Activated CD4-positive, alpha-beta T cell treated with anti-CD3 and anti-CD28 coated beads for 4 hours (primary cell): Measurements from ENCODE around the gene MTMR6.
"Not testable (repeated sequence)": the region's sequence is repeated elsewhere in the genome, so short reads cannot be mapped to it uniquely, and the experiment has no call there.

Experiments
- DNase-seq, 2 donors: peaks; one replicate each; pipeline ENCODE4 v3.0.0-alpha.2; 2020

MTMR6 gene

DNA sequence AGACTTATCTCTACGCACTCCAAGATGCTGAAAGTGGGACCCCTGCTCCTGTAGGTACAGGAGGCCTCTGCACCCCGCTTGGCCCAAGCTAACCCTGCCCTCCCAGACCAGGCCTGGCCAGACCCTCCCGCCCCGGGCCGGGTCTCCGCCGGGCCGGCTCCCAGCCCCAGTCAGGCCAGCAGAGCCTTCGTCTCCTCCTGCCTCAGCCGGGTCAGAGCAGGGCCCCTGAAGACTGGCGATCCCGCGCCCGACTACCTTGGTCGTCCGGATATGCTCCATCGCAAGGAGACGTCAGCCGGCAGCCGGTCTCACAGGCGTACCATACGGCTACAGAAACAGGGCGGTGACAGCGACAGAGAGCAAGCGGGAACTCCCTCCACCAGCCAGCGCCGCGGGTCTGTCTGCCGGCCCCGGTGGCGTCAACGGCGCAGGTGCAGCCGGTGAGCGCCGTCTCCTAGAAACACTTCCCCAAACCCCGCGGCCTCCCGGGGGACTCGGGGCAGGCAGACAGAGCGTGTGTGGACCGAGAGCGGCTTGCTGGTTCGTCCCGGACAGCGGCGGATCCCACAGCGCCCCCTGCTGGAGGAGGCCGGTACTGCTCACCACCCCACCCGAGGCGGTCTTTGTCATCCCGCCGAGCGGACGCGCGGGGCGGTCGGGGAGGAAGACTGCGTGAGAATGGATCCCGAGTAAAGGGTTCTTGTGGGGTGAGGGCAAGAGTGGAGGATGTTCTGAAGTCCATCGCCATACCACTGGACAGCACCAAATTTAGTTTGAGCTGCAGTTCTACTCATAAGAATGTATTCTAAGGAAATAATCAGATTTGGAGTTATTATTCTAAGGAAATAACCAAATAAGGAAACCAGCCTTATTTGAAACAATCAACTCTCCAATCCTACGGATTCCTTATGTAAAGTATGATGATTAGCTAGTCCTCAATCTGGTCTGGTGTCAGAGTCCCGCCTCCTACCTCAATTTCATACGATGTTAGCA is at the start of gene MTMR6:
MTMR6 (minus strand) TSS at position 520 of the 993 bp plus-strand sequence; CDS start at position 279, 241 bp downstream.
- peak; percentile 87 to 94 for DNase-seq

DNA sequence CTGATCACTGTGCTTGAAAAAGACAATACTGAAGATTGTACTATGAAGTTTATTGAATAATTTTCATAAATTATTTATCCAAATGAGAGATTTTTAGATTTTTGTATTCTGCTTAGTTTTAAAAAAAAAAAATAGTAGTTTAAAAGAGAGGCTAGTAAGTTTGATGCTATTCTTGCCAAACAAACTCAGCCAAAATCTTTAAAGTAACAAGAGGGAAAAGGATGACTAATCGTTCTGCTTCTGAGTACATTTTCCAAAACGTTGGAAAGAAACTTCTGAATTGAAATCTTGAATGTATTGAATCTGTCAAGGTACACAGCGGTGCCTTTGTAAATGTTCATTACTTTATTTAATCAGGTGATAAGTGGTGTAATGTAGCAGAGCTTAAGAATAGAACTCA is 48.6 kb upstream of the MTMR6 start:
- no peak for DNase-seq

DNA sequence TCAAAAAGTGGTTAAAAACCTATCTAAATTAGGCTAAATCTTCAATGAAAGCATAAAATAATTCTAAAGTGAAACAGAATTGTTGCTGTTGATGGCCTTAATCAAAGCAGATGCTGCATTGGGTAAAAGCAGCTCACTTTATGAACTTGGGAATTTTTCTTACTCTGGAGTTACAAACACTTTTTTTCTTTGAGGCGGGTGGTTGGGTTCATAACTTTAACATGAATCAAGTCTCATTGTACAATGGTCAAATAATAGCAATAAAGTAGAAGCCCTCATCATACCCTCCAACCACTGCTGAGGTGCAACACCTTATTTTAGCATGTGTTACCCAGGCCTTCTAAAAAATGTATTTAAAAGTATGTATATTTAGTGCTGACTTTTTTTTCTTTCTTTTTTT is 43.3 kb upstream of the MTMR6 start:
- no peak for DNase-seq

DNA sequence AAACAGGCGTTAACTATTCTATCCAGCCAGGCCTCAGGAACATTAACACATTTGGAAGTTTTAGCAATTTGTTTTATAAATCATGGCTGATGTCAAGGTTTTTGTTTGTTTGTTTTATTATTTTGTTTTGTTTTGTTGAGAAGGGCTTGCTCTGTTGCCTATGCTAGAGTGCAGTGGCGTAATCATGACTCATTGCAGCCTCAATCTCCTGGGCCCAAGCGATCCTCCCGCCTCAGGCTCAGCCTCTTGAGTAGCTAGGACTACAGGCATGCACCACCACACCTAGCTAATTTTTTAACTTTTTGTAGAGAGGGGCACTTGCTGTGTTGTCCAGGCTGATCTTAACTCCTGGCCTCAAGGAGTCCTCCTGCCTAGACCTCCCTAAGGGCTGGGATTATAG is 42.4 kb upstream of the MTMR6 start:
- no peak for DNase-seq

DNA sequence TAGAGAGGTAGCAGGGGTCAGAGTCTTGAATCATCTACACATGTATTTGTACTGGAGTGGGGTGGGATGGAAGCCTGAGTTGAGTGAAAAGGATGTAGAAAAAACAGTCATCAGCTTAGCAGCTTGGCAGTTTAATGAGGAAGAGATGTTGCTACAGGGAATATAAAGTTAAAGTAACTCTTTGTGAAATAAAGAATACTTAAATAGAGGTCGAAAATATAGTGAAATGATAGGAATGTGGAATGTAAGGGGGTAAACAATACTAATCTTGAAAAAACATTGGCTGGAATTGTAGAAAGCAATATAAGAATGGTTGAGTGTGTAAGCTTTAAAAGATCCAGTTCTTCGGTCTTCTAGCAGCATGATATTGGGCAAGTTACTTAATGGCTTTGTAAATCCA is 36.8 kb upstream of the MTMR6 start:
- no peak for DNase-seq

DNA sequence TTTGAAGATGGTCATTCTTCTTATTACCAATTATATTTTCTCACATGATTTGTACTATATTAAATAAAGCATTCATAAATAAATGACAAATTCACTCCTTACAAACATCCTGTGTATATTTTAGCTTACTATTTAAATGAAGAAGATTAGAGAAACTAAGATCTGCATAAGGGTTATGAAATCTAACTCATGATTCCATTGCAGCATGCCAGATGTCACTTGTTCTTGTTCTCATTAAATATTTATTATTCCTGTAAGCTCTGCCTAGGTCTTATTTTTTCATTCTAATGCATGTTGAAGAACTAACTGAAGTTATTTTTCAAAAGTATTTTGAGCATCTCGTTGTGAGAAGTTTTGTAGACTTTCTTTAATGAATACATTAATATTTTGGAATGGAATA is 32.5 kb upstream of the MTMR6 start:
- no peak for DNase-seq

DNA sequence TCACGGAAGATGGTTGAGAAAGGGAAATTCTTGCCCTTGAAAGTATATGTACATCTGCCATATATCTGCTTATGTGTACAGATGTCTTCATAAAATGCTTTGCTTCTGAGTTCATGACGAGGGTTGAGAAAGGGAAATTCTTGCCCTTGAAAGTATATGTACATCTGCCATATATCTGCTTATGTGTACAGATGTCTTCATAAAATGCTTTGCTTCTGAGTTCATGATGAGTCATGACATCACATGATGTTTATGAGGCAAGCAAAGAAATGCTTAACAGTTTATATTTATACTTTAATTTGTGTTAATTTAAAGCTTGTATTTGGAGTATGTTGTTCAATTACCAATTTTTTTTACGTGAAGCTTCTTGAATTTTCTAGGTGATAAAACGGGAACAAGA is 31.7 kb upstream of the MTMR6 start:
- DNase-seq, result not testable (repeated sequence)

DNA sequence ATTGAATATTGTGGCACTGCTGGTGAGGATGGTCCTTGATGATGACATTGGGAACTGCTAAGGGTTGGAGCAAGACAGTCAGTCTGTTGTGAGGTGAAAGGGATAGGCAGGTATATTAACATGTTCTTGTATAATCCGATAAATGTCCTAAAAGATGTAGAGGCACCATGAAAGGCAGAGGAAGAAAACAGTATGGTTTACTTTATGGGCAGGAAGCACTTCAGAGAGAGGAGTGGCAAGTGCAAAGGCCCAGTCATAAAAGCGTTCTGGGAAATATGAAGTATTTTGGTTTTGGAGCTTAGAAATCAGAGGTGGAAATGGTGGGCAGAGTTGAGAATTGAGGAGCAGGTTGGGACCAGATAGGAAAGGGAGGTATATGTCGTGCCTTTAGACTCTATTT is 23.6 kb upstream of the MTMR6 start:
- DNase-seq, result no peak

DNA sequence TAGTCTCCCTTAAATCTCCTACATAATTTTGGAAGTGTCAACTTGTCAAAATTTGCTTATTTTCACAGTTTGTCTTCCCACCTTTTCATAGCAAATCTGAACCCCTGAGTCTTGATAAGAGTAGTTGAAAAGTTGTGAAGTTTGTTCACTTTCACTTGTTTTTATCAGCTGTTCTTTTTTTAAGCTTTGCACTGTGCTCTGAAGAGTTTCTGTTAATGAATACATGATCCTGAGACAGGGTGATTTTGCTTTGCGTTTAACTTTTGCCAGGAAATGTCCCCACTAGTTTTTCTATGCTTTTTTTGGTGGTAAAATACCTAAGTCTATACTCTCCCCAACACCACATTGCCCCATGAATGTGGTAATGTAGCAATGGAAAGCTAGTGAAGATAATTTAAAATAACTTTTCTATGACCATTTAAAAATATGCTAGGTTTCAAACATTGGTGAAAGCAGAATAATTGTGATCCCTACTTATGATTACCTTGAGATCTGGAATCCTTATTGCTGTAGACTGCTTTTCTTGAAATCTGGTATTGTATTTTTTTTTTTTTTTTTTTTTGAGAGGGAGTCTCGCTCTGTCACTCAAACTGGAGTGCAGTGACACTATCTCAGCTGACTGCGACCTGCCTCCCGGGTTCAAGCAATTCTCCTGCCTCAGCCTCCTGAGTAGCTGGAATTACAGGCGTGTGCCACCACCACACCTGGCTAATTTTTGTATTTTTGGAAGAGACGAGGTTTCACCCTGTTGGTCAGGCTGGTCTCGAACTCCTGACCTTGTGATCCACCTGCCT is 19.6 kb upstream of the MTMR6 start:
- DNase-seq, result no peak

DNA sequence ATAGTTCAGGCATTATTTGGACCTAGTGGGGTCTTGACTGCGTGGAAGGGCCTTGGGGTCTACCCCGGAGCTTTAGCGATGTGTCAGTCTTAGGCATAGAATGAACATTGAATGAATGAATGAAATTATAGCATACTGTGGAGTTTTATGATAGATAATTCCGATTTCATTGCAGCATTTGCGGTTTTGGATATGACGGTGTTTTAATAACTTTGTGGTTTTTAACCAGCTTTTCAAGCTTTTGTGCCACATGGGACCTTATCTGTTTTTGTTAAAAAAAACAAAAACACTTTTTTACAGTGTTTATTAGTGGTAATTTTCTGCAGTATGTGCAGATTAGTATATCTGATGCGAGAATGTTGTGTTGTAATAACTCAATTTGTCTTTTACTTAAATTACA is 14.8 kb upstream of the MTMR6 start:
- DNase-seq, result no peak

DNA sequence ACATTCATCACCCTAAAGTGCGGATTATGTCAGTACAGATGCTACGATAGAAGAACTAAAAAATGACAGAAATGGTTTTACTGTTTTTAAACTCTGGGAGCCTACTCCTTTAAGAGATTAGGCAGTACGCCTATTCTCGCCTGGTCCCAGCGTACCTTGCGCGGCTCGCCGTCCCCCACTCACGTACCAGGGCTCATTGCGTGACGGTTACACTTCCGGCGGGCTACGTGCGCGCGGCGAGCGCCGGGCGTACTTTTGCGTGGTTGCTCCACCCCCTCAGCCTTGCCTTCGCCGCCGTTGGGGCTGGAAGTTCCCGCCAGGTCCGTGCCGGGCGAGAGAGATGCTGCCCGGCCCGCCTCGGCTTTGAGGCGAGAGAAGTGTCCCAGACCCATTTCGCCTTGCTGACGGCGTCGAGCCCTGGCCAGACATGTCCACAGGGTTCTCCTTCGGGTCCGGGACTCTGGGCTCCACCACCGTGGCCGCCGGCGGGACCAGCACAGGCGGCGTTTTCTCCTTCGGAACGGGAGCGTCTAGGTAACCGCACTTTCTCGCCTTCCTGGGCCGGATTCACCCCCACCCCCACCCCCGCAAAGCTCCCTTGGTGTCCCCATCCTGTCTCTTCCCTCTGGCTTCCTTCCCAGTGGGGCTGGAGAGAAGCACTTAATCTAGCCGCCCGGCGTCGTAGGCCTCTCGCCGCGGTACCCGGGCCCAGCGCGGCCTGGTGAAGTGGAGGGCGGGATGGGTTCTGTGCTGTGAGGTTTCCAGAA is 14.2 kb upstream of the MTMR6 start, which contains the start of gene NUP58:
NUP58 (plus strand) TSS at position 279 of the 767 bp plus-strand sequence; CDS start at position 428, 149 bp downstream.
- peak; percentile 90 to 91 for DNase-seq

DNA sequence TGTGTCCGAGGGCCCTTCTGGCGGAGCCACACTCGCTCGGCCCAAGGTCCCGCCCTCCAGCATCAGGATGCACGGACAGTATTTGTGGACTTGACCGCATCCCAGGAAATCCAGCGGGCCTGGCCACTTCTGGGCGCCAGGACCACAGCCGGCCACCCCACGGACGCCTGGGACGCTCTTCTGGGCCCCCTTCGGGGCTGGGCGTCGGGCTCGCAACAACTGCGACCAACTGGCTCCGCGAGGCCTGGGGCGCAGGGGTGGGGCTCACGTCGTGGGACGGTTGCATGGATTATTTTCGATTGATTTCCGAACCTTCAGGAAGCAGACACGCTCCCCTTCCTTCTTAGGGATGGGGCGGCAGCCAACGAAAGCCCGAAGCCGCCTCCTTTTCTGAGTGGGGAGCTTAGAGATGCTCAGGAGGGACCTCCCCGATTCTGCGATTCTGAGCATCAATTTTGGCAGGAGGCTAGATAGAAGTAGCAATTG is 13.6 kb upstream of the MTMR6 start:
- no peak for DNase-seq

DNA sequence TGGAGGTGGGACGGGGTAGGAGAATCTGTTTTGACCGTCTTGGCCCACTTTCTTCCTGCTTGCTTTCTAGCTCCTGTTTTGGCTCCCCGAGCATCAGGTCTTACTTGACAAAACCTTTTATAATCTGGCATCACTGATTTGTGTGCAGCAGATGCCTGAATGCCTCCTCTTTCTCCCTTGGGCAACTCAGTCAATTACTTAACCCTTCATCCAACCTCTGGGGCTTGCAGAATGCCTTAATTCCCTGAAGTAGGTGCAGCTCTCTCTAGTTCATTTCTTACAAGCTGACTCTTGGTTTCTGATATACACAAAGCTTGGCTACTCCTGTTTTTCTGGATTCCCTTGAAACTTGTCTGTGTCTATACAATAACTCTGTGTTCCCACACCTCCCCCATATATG is 8.4 kb upstream of the MTMR6 start:
- DNase-seq, result no peak

DNA sequence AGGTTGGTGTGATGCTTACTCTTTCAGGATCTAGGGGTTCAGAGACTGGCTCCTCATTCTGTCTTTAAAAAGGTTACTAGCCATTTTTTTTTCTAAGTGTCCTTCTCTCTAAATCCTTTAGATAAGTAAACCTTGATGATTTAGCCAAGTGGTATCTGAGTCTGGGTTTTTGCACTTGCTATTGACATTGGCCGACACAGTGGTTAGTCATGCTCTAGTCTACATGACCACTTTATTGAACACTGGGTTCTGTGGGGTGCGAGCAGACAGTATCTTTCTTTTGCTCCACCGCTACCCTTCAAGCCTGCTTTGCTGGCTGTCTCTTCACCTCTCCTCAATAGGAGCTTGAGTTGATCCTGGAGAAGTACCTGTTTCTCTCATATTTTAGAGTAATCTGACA is 7.9 kb upstream of the MTMR6 start:
- no peak for DNase-seq

DNA sequence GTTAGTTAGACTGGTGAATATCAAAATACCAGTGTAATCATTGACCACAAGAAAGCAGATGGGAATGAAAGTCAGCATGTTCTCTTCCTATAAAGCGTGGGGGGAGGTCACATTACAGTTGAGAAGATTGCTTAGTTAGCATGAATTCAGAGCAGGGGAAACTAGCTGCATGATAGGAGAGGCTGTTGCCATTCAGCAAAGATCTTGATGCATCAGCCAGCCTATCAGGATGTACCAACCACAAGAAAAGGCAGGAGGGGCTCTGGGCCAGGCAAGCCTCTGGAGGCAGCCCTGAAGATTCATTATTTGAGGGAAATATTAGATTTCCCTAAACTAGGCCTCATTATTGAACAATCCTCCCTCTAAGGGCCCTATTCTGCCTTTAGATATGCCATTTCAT is 5.0 kb upstream of the MTMR6 start:
- peak in 1 of 2 donors; percentile 4 for DNase-seq

DNA sequence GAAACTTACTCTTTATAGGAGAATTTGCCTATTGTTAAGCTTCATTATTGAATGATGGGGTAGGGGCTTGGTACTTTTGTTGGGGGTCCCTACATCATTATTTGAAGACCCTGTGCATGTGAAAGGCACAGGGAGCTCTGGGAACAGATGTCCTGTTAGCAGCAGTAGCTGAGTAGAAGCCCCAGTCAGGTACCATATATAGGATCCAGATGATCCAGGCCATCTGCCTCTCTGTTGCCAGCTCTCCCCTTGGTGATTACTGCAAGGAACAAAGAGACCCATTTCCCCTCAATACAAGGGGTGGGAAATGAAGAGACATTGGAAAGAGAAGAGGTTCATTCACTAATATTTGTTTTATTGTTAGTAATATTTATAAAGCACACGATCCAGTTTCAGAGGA is 4.4 kb upstream of the MTMR6 start:
- DNase-seq, result no peak

DNA sequence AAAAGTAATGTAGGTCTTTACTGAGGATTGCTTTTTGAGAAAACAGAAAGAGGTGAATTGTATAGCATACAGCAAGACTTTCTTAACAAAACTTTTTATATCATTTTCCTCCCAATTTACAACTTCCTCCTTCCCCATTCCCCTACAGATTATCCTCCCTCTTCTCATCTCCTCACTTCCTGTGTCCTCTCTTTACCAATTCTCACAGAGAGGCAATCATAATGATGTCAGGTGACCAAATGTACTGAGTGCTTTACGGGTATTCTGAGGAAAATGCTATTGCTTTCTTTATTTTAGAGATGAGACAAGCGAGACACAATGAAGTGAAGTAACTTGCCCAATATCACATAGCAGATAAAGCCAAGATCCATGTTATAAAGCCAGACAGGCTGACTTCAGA is 1.7 kb upstream of the MTMR6 start:
- DNase-seq, result no peak

DNA sequence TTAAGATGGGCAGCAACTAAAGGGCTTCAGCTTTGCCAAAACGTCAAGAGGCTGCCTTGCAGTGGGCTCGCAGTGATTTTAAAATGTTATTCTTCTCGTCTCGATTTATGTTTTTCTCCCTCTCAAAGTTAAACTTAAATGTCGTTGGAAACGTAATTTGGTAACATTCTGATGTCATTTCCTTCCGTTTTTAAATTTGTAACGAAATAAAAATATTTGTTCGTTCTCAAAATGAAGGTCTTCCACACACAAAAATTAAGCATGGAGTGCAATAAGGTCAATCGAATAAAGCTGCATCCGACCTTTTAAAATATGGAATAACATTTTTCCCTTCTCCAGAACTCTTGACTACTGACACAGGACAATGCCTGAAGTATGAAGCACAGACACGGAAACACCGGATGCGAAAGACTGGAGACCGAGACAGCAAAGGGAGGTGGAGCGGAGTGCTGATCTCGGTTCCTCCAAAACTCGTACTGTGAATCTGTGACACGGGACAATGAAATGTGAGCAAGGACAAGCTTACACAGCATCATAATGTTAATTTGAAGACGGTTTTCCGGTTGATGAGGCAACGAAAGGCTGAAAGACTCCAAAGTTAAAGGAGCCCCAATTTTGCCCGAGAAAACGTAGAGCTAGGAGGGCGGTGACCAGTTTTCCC is 850 bp downstream of the MTMR6 start:
- peak; percentile 11 to 24 for DNase-seq

DNA sequence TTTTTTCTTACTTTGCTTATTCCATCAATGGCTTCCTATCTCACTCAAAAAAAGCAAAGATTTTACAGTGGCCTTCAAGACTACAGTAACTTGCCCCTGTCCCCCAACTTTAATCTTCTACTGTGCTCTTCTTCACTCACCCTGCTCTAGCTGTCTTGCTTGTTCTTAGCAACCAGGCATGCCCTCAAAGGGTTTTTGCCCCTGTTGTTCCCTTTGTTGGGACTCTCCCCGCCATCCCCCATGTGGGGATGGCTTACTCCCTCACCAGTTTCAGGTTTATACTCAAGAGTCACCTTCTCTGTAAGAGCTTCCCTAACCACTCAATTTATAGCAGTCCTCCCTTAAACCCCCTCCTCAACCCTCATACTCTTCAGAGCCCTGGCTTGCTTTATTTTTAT is 5.4 kb downstream of the MTMR6 start:
- no peak for DNase-seq

DNA sequence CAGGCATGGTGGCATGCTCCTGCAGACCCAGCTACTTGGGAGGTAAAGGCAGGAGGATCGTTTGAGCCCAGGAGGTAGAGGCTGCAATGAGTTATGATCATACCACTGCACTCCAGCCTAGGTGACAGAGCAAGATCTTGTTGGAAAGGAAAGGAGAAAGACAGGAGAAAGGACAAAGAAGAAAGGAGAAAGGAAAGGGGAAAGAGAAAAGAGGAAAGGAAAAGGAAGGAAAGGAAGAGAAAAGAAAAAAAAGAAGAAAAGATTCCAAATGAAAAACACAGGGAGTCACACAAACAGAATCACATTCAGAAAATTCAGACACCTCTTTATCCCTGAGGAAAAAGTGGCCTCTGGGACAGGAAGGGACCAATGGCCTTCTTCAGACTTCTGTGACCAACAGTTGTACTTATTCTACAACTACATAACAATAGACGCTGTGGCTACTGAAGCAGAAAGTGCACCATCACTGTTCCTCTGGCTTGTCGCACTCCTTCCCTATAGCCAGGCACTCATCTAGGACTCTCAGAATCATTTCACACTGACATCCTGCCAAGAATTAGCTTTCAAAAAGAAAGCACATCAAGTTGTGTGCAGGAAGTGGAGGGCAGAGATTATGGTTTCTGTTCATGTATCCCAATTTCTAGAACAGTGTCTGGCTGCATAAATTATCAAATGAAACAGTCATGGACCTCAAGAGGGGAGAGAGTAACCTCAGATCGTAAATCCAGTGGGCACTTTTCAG is 5.9 kb downstream of the MTMR6 start:
- no peak for DNase-seq

DNA sequence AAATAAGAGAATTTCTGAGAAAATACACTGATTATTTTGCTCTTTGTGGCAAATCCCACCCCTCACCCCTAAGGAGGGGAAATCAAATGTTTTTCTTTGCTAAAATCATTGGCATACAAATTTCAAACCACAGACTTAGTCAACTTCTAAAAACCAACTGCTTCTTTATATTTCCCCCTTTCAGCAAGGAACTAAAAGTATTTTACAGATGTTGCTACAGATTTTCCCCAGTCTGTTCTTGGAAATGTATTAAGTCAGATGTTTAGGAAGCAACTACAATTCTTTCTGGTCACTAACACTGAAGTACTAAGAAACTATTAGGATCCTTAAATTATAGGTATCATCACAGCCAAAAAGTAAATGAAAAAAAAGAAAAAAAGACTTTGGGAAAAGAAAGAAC is 6.9 kb downstream of the MTMR6 start:
- no peak for DNase-seq

DNA sequence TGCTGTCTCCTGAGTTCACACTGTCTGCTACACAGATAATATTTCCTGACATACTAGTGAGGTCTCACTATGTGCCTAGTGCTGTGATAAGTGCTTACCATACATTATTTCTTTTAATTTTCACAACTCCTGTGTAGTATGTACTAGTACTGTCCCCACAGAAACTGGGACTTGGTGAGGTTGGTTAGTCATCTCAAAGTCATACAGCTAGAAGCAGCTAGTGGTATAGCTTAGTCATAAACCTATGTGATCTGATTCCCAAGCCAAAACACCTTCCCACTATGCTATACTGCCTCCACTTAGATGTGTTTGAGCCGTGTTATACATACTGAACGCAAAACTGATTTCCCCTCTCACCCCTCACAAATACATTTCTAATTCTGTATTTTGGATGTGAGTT is 10.5 kb downstream of the MTMR6 start:
- no peak for DNase-seq
